Lower leg skin (tissue), 3 donors: ENCODE data around the gene LEMD1.

ENCODE experiments used
- CTCF ChIP-seq, 3 donors: fragments of 450-650 bp; IDR thresholded peaks; one replicate each; pipeline ENCODE4 v1.5.1; 2016; ENCODE audit warnings: antibody characterized with exemption in 3 of 3, mild to moderate bottlenecking in 3 of 3, moderate library complexity in 2 of 3
- POLR2A ChIP-seq, 2 donors: fragments of 450-650 bp; IDR thresholded peaks; one replicate each; pipeline ENCODE4 v1.6.1; 2016 to 2017; ENCODE audit warnings: antibody characterized with exemption in 2 of 2, mild to moderate bottlenecking in 1 of 2, moderate library complexity in 1 of 2

GRCh38 chr1:205443585-205444299 lies 21.9 kb upstream of the LEMD1 start:
- TF ChIP-seq POLR2A (IDR thresholded peaks at IDR 0.05) (no peak), CTCF (IDR thresholded peaks at IDR 0.05) (no peak)
